Stomach smooth muscle (tissue), 2 donors: ENCODE data around the gene RNF150.

Experiments used
- H3K27ac ChIP-seq: one replicate; pipeline ENCODE4 v1.7.0; 2013; ENCODE audit warnings: mild to moderate bottlenecking, low read length, inconsistent platforms
- H3K27me3 ChIP-seq, 2 donors: one replicate each; pipeline ENCODE4 v1.7.0; 2013; ENCODE audit warnings: low read length in 2 of 2; ENCODE audit not compliant: insufficient read depth in 2 of 2, control insufficient read depth in 1 of 2
- H3K36me3 ChIP-seq, 2 donors: one replicate each; pipeline ENCODE4 v1.7.0; 2013; ENCODE audit warnings: low read length in 2 of 2; ENCODE audit not compliant: control insufficient read depth in 2 of 2, insufficient read depth in 2 of 2
- H3K4me1 ChIP-seq: one replicate; pipeline ENCODE4 v1.7.0; 2013; ENCODE audit warnings: low read length; ENCODE audit not compliant: control insufficient read depth, insufficient read depth
- H3K4me3 ChIP-seq, 2 donors: one replicate each; pipeline ENCODE4 v1.7.0; 2013; ENCODE audit warnings: low read length in 2 of 2
- H3K9ac ChIP-seq, 2 donors: one replicate each; pipeline ENCODE4 v1.7.0; 2013; ENCODE audit warnings: low read length in 2 of 2, mild to moderate bottlenecking in 1 of 2
- H3K9me3 ChIP-seq, 2 donors: one replicate each; pipeline ENCODE4 v1.7.0; 2013; ENCODE audit warnings: low read length in 2 of 2; ENCODE audit not compliant: control insufficient read depth in 2 of 2
- donor health status: healthy.
- donor health status: Pancreatic carcinoma.

Gene RNF150

GRCh38 chr4:141107927-141108326 is 25.3 kb downstream of the RNF150 start:
- H3K4me1 ChIP-seq, result no peaks in the 10 kb centered on the region
- no peak overlapping the region for H3K4me3 ChIP-seq
- H3K9ac ChIP-seq, result no peak overlapping the region
- H3K9me3 ChIP-seq, result no peaks in the 10 kb centered on the region
- H3K27me3 ChIP-seq, result no peaks in the 10 kb centered on the region
- no peak overlapping the region for H3K27ac ChIP-seq
- no peaks in the 10 kb centered on the region for H3K36me3 ChIP-seq

DNA sequence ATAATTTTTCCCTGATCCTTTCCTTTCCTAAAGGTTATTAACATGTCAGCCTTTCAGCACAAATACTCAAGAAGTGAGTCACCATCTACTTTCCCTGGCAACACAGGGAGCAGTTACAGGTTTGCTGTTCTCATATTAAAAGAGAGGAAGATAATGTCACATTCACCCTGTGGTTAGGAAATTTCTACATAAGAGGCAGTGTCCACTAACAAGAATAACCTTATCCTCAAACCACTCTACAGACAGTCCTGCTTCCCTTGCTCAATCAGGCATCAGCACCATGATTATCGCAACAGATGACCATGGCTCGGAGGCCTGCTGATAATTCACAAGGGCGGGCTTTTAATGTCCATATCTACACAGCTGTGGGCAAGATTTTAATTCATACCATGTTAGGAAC is 30.9 kb downstream of the RNF150 start:
- Histone ChIP-seq H3K4me1 (no peaks in the 10 kb centered on the region), H3K27ac (no peak overlapping the region), H3K36me3 (no peaks in the 10 kb centered on the region), H3K9me3 (no peaks in the 10 kb centered on the region), H3K4me3 (no peak overlapping the region), H3K9ac (no peak overlapping the region), H3K27me3 (no peaks in the 10 kb centered on the region)

GRCh38 chr4:141101511-141101910 is 31.8 kb downstream of the RNF150 start:
- Histone ChIP-seq H3K27me3 (no peaks in the 10 kb centered on the region), H3K27ac (no peak overlapping the region), H3K4me3 (no peak overlapping the region), H3K36me3 (no peaks in the 10 kb centered on the region), H3K9ac (no peak overlapping the region), H3K4me1 (no peaks in the 10 kb centered on the region), H3K9me3 (no peaks in the 10 kb centered on the region)

GRCh38 chr4:141099326-141099725 is 33.9 kb downstream of the RNF150 start:
- Histone ChIP-seq H3K27ac (no peak overlapping the region), H3K4me3 (no peak overlapping the region), H3K4me1 (no peaks in the 10 kb centered on the region), H3K9ac (no peak overlapping the region), H3K9me3 (no peaks in the 10 kb centered on the region), H3K27me3 (no peaks in the 10 kb centered on the region), H3K36me3 (no peaks in the 10 kb centered on the region)

GRCh38 chr4:141098163-141098562 is 35.1 kb downstream of the RNF150 start:
- no peaks in the 10 kb centered on the region for H3K36me3 ChIP-seq
- H3K27ac ChIP-seq, result no peak overlapping the region
- H3K4me3 ChIP-seq, result no peak overlapping the region
- no peak overlapping the region for H3K9ac ChIP-seq
- no peaks in the 10 kb centered on the region for H3K4me1 ChIP-seq
- no peaks in the 10 kb centered on the region for H3K27me3 ChIP-seq
- no peaks in the 10 kb centered on the region for H3K9me3 ChIP-seq

- no peak overlapping the region for H3K9ac ChIP-seq
- no peaks in the 10 kb centered on the region for H3K4me1 ChIP-seq
- no peaks in the 10 kb centered on the region for H3K9me3 ChIP-seq
- H3K36me3 ChIP-seq, result no peaks in the 10 kb centered on the region
- H3K4me3 ChIP-seq, result no peak overlapping the region
- no peak overlapping the region for H3K27ac ChIP-seq
- H3K27me3 ChIP-seq, result no peaks in the 10 kb centered on the region
Observed at GRCh38 chr4:141090473-141090872, 42.8 kb downstream of the RNF150 start.

DNA sequence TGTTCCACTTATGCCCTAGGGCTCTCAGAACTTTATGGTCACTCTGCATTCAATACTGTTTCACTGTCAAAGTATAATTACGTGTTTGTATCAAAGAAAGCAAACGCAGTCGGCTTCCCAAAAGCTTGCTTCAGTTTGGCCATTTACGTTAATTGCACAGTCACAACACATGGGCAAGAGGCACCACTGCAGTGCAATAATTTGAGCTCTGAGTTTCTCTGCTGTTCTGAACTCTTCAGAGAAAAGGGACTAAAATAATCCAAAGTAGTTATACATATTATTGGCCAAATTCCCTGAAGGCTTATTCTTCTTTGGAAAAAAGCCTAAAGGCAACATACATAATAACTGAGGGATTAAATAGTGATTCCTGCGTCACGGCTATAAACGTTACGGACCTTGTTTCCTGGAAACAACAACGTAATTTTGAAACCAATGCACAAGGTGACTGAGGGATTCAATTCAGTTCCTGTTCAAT is 51.3 kb downstream of the RNF150 start:
- Histone ChIP-seq H3K36me3 (no peaks in the 10 kb centered on the region), H3K4me3 (peak overlapping the region; percentile 9 to 41), H3K4me1 (peaks cover 15% of the 10 kb centered on the region), H3K9me3 (no peaks in the 10 kb centered on the region), H3K27me3 (no peaks in the 10 kb centered on the region), H3K9ac (peak overlapping the region in 1 of 2 donors; percentile 10), H3K27ac (no peak overlapping the region)

- Histone ChIP-seq H3K9ac (no peak overlapping the region), H3K27me3 (no peaks in the 10 kb centered on the region), H3K4me3 (no peak overlapping the region), H3K36me3 (no peaks in the 10 kb centered on the region), H3K4me1 (peaks cover 15% of the 10 kb centered on the region), H3K27ac (no peak overlapping the region), H3K9me3 (no peaks in the 10 kb centered on the region)
Observed at GRCh38 chr4:141080668-141081067, 52.6 kb downstream of the RNF150 start.

GRCh38 chr4:141079393-141079930 is 53.8 kb downstream of the RNF150 start:
- H3K4me3 ChIP-seq, result no peak overlapping the region
- no peaks in the 10 kb centered on the region for H3K36me3 ChIP-seq
- H3K27me3 ChIP-seq, result no peaks in the 10 kb centered on the region
- H3K9me3 ChIP-seq, result no peaks in the 10 kb centered on the region
- no peak overlapping the region for H3K9ac ChIP-seq
- peaks cover 18% of the 10 kb centered on the region for H3K4me1 ChIP-seq
- no peak overlapping the region for H3K27ac ChIP-seq

DNA sequence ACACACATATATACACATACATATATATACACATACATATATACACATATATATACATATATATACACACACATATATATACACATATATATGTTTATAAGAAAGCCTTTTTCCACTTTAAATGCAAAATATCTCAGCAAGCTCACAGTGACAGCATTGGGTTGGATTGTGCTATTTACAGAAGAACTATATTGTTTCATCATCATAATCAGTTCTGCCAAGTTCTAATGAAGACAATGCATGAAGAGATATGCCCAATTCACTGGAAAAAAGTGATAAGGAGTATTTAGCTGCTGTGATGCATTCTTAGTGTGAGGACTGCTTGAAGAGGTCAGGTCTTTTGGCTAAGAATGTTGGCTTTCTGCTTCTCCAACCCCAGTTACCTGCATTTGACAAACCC is 54.4 kb downstream of the RNF150 start:
- H3K9ac ChIP-seq, result no peak overlapping the region
- H3K9me3 ChIP-seq, result no peaks in the 10 kb centered on the region
- no peaks in the 10 kb centered on the region for H3K36me3 ChIP-seq
- H3K4me1 ChIP-seq, result peaks cover 21% of the 10 kb centered on the region
- no peak overlapping the region for H3K4me3 ChIP-seq
- H3K27me3 ChIP-seq, result no peaks in the 10 kb centered on the region
- H3K27ac ChIP-seq, result no peak overlapping the region

DNA sequence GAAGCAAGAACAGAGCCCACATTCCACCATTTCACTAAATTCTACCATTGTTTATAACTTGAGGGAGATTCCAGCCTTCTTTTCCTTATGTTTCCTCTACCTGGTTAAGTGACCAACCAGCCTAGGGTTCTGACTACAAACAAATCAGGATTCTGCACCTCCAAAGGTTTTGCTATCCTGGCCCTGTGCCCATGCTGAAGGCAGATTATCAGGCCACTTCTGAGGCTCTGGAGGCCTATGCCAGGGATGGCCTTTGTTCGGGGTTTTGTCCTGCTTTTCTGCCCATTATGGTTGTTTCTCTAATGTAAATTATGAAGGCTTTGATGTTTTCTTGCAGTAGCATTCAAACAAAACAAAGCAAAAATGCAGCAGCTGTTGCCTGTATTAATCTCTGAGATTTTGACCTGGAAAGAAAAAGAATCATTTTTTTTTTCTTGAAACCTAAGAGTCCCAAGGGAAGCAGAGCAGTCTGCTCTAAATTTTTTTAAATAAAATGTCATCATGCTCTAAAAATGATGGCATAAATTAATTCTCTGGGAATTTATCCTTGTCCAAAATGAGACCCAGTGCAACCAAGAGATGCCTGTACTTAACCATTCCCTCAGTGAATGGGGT is 55.6 kb downstream of the RNF150 start:
- Histone ChIP-seq H3K9ac (no peak overlapping the region), H3K9me3 (no peaks in the 10 kb centered on the region), H3K4me1 (peaks cover 21% of the 10 kb centered on the region), H3K4me3 (no peak overlapping the region), H3K36me3 (no peaks in the 10 kb centered on the region), H3K27ac (no peak overlapping the region), H3K27me3 (no peaks in the 10 kb centered on the region)
